Activated T-cell treated with anti-CD3 and anti-CD28 coated beads for 48 hours (primary cell): ENCODE results near the gene COL5A2.

ENCODE experiments used
- DNase-seq: peaks from one replicate; pipeline ENCODE4 v3.0.0-alpha.2; 2020; ENCODE audit warnings: low read depth

COL5A2 gene

GRCh38 chr2:189097934-189098333 is 81.6 kb downstream of the COL5A2 start:
- no peak for DNase-seq

DNA sequence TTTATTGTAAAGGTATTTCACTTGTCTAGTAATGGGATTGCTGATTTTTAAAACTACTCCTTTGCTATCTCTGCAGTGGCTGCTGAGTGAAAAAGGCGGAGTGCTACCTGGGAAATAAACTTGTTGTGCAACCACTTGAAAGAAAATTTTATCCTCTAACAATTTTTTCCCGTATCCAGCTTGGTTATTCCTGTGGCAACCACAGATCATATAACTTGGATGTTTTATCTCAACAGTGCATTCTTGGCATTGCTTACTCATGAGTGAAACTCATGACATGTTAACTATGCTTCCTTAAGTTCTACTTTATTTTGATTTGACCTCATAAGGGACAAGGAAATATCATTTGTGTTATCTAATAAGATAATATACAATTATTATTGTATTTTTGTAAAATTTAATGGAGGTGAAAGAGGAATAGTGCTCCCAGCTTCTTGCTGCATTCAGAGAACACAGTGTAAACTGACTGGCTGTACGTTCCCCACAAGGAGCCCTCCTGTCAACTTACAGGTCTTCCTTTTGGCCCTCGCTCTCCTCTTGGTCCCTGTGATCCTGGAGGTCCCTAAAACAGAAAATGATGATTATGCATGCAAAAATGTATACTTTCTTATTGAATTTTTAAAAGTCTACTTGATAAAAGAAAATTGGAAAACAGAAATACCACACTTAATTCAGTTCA is 82.7 kb downstream of the COL5A2 start:
- no peak for DNase-seq

GRCh38 chr2:189095101-189095500 is 84.5 kb downstream of the COL5A2 start:
- no peak for DNase-seq

DNA sequence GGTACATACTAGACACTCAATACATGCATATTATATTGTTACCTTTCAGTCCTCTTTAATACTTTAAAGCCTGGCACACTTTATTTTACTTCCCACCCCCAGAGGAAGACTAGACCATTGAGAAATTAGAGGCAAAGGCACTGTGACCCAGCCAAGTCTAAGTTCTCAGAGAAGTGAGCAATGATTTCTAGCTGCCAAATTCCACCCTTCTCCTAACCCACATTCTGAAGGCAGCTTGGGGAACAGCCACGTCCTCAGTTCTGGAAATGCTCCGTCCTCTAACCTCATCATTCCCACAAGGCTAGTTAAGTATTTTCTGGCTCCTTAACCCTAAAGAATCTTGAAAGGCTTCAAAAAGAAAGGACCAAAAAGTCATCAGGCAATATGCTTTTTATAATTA is 86.6 kb downstream of the COL5A2 start:
- no peak for DNase-seq

DNA sequence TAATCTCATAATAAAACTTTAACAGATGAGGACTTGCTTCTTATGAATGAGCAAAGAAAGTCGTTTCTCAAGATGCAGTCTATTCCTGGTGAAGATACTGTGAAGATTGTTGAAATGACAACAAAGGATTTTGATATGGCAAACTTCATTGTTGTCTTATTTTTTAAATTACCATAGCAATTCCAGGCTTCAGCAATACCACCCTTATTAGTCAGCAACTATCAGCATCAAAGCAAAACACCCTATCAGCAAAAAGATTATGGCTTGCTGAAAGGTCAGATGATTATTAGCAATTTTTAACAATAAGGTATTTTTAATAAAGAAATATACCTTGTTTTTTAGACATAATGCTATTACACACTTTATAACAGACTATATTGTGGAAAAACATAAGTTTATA is 88.3 kb downstream of the COL5A2 start:
- no peak for DNase-seq

GRCh38 chr2:189088591-189089205 is 90.9 kb downstream of the COL5A2 start:
- DNase-seq: no peak

GRCh38 chr2:189086710-189087109 is 92.9 kb downstream of the COL5A2 start:
- DNase-seq: no peak

GRCh38 chr2:189086250-189086649 is 93.3 kb downstream of the COL5A2 start:
- DNase-seq: no peak

DNA sequence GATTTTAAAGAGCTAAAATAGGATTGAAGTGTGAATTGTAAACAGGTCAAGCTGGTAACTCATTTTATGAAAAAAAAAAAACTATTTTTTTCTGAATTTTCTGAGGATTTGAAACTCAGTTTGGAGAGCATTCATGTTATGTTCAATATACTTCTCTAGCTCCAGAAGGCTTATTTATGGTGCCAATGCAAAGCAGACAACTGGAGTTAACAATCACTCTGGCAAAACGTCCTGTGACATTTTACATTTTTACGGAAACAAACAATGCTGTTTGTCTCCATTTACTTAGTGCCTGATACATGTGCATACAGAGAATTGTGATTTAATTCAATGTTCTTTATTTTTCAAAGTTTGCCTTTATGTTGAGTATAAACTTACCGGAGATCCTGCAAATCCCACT is 96.0 kb downstream of the COL5A2 start:
- DNase-seq: no peak

DNA sequence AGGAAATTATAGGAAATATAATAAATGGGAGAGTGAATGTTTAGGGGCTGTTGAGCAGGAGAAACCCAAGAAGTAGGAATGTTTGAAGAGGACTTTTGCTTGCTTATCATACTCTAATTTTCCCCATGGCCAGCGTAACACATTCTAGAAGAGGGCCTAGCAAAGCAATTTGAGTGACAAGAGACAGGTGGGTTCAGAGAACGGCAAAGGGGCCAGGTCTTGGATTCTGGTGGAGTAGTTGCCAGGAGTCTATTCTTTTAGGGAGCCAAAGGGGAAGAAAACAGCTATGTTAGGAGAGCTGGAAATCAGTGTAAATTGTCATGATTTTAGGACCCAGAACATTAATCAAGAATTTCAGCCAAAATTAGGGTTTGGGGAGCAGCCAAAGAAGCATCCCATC is 96.5 kb downstream of the COL5A2 start:
- DNase-seq: no peak

GRCh38 chr2:189082376-189082975 is 97.1 kb downstream of the COL5A2 start:
- DNase-seq: no peak

DNA sequence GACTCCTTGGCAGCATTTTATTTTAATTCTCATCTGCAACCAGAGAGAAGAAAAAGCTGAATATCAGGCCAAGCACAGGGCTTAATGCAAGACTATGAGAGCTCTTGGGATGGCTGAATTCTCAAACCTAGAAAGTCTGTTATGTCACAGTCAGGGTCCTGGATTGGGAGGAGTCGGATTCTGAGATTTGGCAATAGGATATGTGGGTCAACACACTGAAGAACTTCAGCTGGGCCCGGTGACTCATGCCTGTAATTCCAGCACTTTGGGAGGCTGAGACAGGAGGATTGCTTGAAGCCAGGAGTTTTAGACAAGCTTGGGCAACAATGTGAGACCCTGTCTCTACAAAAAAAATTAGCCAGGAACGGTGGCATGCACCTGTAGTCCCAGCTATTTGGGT is 103.0 kb downstream of the COL5A2 start:
- no peak for DNase-seq

- no peak for DNase-seq
Measured at GRCh38 chr2:189076120-189076519, 103.4 kb downstream of the COL5A2 start.

DNA sequence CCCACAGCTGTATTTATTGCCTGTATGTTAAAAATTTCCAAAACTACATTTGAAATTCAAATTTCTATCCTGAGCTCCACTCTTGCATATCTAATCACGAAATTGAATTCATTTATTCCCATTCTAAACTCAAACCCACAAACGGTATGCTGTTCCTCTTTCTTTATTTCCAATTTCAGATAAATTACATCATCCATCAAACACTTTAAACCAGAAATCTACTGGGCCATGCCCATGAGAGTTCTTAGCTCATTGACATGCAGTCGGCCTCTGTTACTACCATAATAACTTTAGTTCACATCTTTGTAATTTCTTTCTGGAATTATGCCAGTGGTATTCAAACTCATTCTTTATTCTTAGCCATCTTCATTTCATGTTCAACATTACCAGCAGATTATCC is 105.1 kb downstream of the COL5A2 start:
- no peak for DNase-seq

GRCh38 chr2:189072036-189072435 is 107.5 kb downstream of the COL5A2 start:
- DNase-seq: no peak

GRCh38 chr2:189069855-189070619 is 109.5 kb downstream of the COL5A2 start:
- no peak for DNase-seq

- no peak for DNase-seq
Measured at GRCh38 chr2:189066037-189066436, 113.5 kb downstream of the COL5A2 start.

- DNase-seq: no peak
Measured at GRCh38 chr2:189060096-189060642, 119.4 kb downstream of the COL5A2 start.

GRCh38 chr2:189057316-189057715 is 122.2 kb downstream of the COL5A2 start:
- DNase-seq: no peak

GRCh38 chr2:189056200-189057106 is 123.1 kb downstream of the COL5A2 start:
- DNase-seq: no peak

DNA sequence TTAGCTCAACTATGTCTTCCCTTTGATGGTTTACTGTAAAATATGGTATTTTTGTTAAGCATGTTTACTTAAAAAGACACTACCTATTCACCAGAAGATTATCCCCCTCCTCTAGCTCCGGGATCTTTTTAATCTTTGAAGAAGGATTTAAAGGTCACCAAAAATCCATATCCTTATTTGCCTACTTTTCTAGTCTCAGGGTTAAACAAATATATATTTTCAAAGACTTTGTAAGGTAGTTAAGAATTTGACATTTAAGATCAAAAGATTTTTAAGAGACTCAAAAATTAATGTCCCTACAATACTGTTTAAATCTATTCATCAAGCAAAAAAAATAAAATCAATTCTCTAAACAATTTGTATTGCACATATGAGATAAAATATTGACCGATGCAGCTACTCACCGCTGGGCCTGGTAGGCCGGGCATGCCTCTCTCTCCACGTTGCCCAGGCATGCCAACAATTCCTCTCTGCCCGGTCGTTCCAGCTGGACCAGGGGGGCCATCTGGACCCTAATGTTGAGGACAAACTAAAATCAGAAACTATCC is 129.3 kb downstream of the COL5A2 start:
- no peak for DNase-seq
